SU-DHL-6 (cell line): ENCODE measurements around the gene NXN.

Experiments used
- CTCF ChIP-seq: fragments of 200-600 bp; sonication (generic); IDR thresholded peaks from one replicate; pipeline ENCODE4 v1.5.1; 2017; ENCODE audit warnings: antibody characterized with exemption, mild to moderate bottlenecking, low read length, moderate library complexity; ENCODE audit not compliant: insufficient read depth, poor library complexity, severe bottlenecking
- EZH2phosphoT487 ChIP-seq: fragments of 200-600 bp; sonication (generic), shearing (Covaris generic); conservative IDR thresholded peaks from 2 replicates; pipeline ENCODE4 v1.6.1; 2018; ENCODE audit warnings: mild to moderate bottlenecking, antibody characterized with exemption, low read length, moderate library complexity, mixed read lengths

- TF ChIP-seq CTCF (no peak), EZH2phosphoT487 (no peak)
Measured at GRCh38 chr17:986322-986929, 6.8 kb upstream of the NXN start.
